ENCODE results near the gene FAM78B. TPM values are rescaled to one million over a fixed set of nuclear protein-coding genes. Genes with fewer than 3 reads are reported as not detected.

FAM78B gene
- total and polyA plus RNA-seq, 2 donors (not counting 3 experiments of a cell fraction or from before 2014, with no cell fraction given): 0.10 TPM; not detected in 1

- H2AFZ ChIP-seq (ENCODE audit: low read depth, low read length): no peak overlapping the region
- no peaks in the 10 kb centered on the region for H4K20me1 ChIP-seq (replicated peaks; ENCODE audit: control insufficient read depth, extremely low read depth, insufficient read depth, low read length)
- no peak for TF ChIP-seq JUN (IDR thresholded peaks at IDR 0.05; ENCODE audit: borderline replicate concordance, insufficient read depth, insufficient read length, low read depth)
- TF ChIP-seq MYC (IDR thresholded peaks at IDR 0.05; ENCODE audit: low read depth, low read length): no peak
- no peak for TF ChIP-seq EZH2 (IDR thresholded peaks at IDR 0.05; ENCODE audit: borderline replicate concordance, low read depth, low read length, severe bottlenecking)
- TF ChIP-seq POLR2AphosphoS5 (IDR thresholded peaks at IDR 0.05; ENCODE audit: insufficient read depth, low read depth, low read length): no peak
- TF ChIP-seq POLR2A (IDR thresholded peaks at IDR 0.05; ENCODE audit: low read depth, low read length): no peak
- TF ChIP-seq GATA2 (IDR thresholded peaks at IDR 0.05; ENCODE audit: insufficient read depth, insufficient read length, low read depth, low read length): no peak
- TF ChIP-seq FOS (IDR thresholded peaks at IDR 0.05; ENCODE audit: borderline replicate concordance, insufficient read depth, low read length): no peak
- no peak for TF ChIP-seq CTCF (IDR thresholded peaks at IDR 0.05; ENCODE audit: extremely low read depth in 1 of 2, insufficient read depth in 1 of 2, low read depth in 1 of 2, low read length in 2 of 2)
- TF ChIP-seq MAX (IDR thresholded peaks at IDR 0.05; ENCODE audit: insufficient read depth, insufficient read length): no peak
- H3K9me3 ChIP-seq (replicated peaks; ENCODE audit: control insufficient read depth, insufficient read depth, low read length): no peaks in the 10 kb centered on the region
- H3K27ac ChIP-seq (ENCODE audit: insufficient read depth, low read depth, low read length): no peak overlapping the region
- no peak overlapping the region for H3K4me3 ChIP-seq (replicated peaks in 1 of 3; ENCODE audit: insufficient read depth in 1 of 3, low read depth in 1 of 3, low read length in 3 of 3)
- no peak overlapping the region for H3K9ac ChIP-seq (replicated peaks; ENCODE audit: extremely low read depth, insufficient read depth, low read length)
- H3K27me3 ChIP-seq (ENCODE audit: control insufficient read depth in 2 of 2, insufficient read depth in 2 of 2, low read length in 2 of 2): no peaks in the 10 kb centered on the region
- no peak overlapping the region for H3K4me2 ChIP-seq (ENCODE audit: insufficient read depth, low read length)
- H3K36me3 ChIP-seq (ENCODE audit: control insufficient read depth in 2 of 2, extremely low read depth in 1 of 2, insufficient read depth in 2 of 2, low read length in 2 of 2): no peaks in the 10 kb centered on the region
- dilution Hi-C loops (cut with MboI; ENCODE audit: extremely low pct_ligation_motif_present, low sequenced_read_pairs): no loop called here
- ChIA-PET POLR2A (no interaction called here), CTCF (no interaction called here)
- H3K79me2 ChIP-seq (ENCODE audit: control insufficient read depth, insufficient read depth, low read length): no peaks in the 10 kb centered on the region
- H3K4me1 ChIP-seq (ENCODE audit: control insufficient read depth, extremely low read depth, insufficient read depth, low read length): no peaks in the 10 kb centered on the region
- no peaks in the 10 kb centered on the region for H3K9me1 ChIP-seq (replicated peaks; ENCODE audit: control insufficient read depth, extremely low read depth, insufficient read depth, low read length)
- intact Hi-C loops (cut with micrococcal nuclease): no loop called here
- no TSS peak for BruUV-seq (replicated peaks)
- FAIRE-seq: no peak
- DNase-seq (ENCODE audit: low read depth, low spot score): no peak
Measured at GRCh38 chr1:166029196-166029945, 137.4 kb downstream of the FAM78B start.
